Activated naive CD8-positive, alpha-beta T cell treated with anti-CD3 and anti-CD28 coated beads for 36 hours (primary cell): ENCODE data around the gene PPP4R4. TPM values are rescaled to one million over a fixed set of nuclear protein-coding genes. Genes with fewer than 3 reads are reported as not detected.
"Not testable (repeated sequence)": the region's sequence is repeated elsewhere in the genome, so short reads cannot be mapped to it uniquely, and the experiment has no call there.

ENCODE experiments used
- DNase-seq: peaks from one replicate; pipeline ENCODE4 v3.0.0; 2021
- H3K27ac Mint-ChIP-seq: one replicate; pipeline ENCODE4 v1.8.0; 2022; ENCODE audit warnings: mild to moderate bottlenecking, moderate library complexity, mixed read lengths
- H3K27me3 Mint-ChIP-seq: one replicate; pipeline ENCODE4 v1.8.0; 2022; ENCODE audit warnings: mild to moderate bottlenecking, mixed read lengths
- H3K36me3 Mint-ChIP-seq: one replicate; pipeline ENCODE4 v1.8.0; 2021; ENCODE audit warnings: mild to moderate bottlenecking, mixed read lengths
- H3K4me1 Mint-ChIP-seq: one replicate; pipeline ENCODE4 v1.8.0; 2021; ENCODE audit warnings: mixed read lengths
- H3K4me3 Mint-ChIP-seq: one replicate; pipeline ENCODE4 v1.8.0; 2022; ENCODE audit warnings: mild to moderate bottlenecking, moderate library complexity, mixed read lengths
- H3K9me3 Mint-ChIP-seq: one replicate; pipeline ENCODE4 v1.8.0; 2022; ENCODE audit warnings: mixed read lengths
- total RNA-seq, 2 experiments: library from RNA; stranded (reverse); gene quantifications; one replicate each; pipeline ENCODE4 v1.2.3, GENCODE V29; 2021

Gene PPP4R4
- total RNA-seq, 2 experiments from 2014 or later, result 1.4 to 2.0 TPM

- Mint-ChIP-seq H3K27ac (no peak overlapping the region), H3K4me3 (no peak overlapping the region)
Measured at GRCh38 chr14:94292526-94292871, 118.4 kb downstream of the PPP4R4 start.

DNA sequence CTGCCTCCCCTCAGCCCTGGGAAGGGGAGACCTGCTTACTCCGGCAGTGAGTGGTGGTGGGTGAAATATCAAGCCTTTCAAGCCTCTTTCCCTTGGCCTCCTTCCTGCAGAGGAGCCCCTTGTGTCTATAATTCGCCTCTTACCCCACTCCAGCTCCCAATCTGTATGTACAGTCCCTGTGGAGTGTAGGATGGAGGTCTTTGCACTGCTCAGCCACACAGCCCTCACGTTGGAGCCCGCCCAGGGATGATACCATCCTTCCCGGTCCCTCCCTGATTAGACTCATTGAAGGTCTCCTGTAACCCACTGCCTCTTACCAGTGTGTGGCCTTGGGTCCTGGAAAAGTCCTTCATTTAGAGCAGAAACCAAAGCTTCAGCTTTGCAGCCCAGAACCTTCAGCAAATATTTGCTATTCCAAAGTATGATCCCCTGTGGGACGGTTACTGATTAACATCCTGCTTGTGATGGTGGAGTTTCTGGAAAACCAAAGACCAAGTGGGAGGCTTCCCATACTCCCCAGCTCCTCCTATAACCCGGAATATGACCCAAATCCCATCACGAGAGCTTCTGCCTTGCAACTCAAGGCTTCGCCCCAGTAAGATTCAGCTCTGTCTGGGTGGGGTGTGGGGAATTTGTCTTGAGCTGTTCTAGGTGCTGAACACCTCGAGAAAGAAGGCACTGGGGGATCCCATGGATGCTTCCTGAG, 118.9 kb downstream of the PPP4R4 start, which contains the start of gene SERPINA10:
Gene SERPINA10 (minus strand): TSS at position 397 of the 706 bp plus-strand sequence. CDS start 2,675 bp downstream, outside the sequence.
- H3K4me3 Mint-ChIP-seq, result no peak within 1 kb of the TSS
- peaks cover 2% of the 10 kb centered on the region for H3K9me3 Mint-ChIP-seq
- peaks cover 8% of the 10 kb centered on the region for H3K27me3 Mint-ChIP-seq
- H3K27ac Mint-ChIP-seq, result no peak within 1 kb of the TSS
- DNase-seq, result no peak
- no peaks in the 10 kb centered on the region for H3K4me1 Mint-ChIP-seq
- H3K36me3 Mint-ChIP-seq, result no peaks in the 10 kb centered on the region

More at GRCh38 chr14:94292526-94292871, 118.4 kb downstream of the PPP4R4 start:
- H3K27me3 Mint-ChIP-seq, result peaks cover 8% of the 10 kb centered on the region
- no peaks in the 10 kb centered on the region for H3K36me3 Mint-ChIP-seq
- peaks cover 2% of the 10 kb centered on the region for H3K9me3 Mint-ChIP-seq
- H3K4me1 Mint-ChIP-seq, result no peaks in the 10 kb centered on the region
- DNase-seq, result no peak

DNA sequence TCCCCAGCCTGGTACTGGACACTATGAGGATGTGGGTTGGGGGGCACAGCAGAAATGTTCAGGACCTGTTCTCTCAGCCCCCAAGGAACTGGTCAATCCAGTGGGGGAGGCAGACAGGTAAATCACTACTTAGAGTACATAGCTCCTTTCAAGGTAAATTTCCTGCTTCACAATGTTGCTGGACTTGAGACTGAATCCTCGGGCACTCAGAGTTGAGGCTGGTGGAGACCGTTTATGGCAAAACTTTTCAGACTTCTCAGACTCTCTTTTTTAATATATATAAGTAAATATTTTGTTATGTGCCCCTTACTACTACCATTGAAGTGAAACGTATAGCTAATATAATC, 119.4 kb downstream of the PPP4R4 start:
- no peak for DNase-seq
- Mint-ChIP-seq H3K4me1 (no peaks in the 10 kb centered on the region), H3K9me3 (peaks cover 2% of the 10 kb centered on the region), H3K4me3 (no peak overlapping the region), H3K27me3 (peaks cover 9% of the 10 kb centered on the region), H3K27ac (no peak overlapping the region), H3K36me3 (no peaks in the 10 kb centered on the region)

DNA sequence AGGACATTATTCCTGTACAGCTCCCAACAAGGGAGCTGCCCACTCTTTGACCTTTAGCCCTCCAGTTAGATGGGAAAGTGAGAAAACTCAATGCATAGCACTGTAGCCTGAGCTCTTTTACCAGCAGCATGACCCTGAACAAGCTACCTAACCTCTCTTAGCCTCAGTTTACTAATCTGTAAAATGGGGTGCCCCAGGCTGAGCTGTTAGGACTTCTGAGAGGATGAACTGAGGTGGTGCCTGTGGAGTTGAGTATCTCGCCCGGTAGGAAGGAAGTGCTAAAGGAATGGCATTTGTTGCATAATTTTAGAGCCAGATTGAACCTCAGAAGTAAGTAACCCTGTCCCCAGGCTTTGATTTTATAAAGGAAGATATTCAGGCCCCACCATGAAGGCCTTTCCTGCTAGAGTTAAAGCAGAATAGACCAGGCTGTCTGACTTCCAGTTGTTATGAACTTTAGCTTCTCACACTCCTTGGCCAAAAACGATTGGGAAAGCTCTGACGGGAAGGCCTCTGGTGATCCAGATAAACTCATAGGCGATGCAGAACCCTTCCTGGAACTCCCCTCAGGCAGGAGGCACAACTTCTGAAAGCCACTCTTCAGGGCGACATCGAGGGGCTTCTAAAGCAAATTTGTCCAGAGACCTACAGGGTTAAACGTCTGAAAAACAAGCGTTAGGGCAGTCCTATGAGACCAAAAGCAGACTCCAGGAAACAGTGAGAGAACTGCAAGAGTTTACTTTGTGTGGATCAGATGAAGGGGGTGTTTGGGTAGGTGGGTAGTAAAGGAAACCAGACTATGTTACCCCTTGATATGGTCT, 121.4 kb downstream of the PPP4R4 start:
- no peak overlapping the region for H3K4me3 Mint-ChIP-seq
- DNase-seq, result no peak
- H3K27ac Mint-ChIP-seq, result no peak overlapping the region
- peaks cover 2% of the 10 kb centered on the region for H3K9me3 Mint-ChIP-seq
- no peaks in the 10 kb centered on the region for H3K36me3 Mint-ChIP-seq
- no peaks in the 10 kb centered on the region for H3K4me1 Mint-ChIP-seq
- peaks cover 12% of the 10 kb centered on the region for H3K27me3 Mint-ChIP-seq

DNA sequence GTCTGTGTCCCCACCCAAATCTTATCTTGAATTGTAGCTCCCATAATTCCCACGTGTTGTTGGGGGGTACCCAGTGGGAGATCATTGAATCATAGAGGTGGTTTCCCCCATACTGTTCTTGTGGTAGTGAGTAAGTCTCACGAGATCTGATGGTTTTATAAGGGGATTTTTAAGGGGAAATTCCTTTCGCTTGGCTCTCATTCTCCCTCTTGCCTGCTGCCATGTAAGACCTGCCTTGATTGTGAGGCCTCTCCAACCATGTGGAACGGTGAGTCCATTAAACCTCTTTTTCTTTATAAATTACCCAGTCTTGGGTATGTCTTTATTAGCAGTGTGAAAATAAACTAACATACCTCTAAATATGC, 122.0 kb downstream of the PPP4R4 start:
- not testable (repeated sequence) for DNase-seq, H3K9me3 Mint-ChIP-seq, H3K4me1 Mint-ChIP-seq, H3K36me3 Mint-ChIP-seq, H3K4me3 Mint-ChIP-seq, H3K27ac Mint-ChIP-seq
- H3K27me3 Mint-ChIP-seq, result peaks cover 12% of the 10 kb centered on the region

DNA sequence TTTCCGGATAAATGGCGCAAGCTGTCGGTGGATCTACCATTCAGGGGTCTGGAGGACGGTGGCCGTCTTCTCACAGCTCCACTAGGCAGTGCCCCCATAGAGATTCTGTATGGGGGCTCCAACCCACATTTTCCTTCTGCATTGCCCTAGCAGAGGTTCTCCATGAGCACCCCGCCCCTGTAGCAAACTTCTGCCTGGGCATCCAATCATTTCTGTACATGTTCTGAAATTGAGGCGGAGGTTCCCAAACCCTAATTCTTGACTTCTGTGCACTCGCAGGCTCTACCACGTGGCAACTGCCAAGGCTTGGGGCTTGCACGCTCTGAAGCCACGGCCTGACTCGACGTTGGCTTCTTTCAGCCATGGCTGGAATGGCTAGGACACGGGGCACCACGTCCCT, 124.0 kb downstream of the PPP4R4 start:
- DNase-seq, result no peak
- Mint-ChIP-seq H3K4me3 (no peak overlapping the region), H3K27ac (no peak overlapping the region), H3K36me3 (no peaks in the 10 kb centered on the region), H3K9me3 (peaks cover 2% of the 10 kb centered on the region), H3K27me3 (peaks cover 12% of the 10 kb centered on the region), H3K4me1 (no peaks in the 10 kb centered on the region)

GRCh38 chr14:94303111-94303510, 129.0 kb downstream of the PPP4R4 start:
- H3K4me1 Mint-ChIP-seq, result no peaks in the 10 kb centered on the region
- peaks cover 9% of the 10 kb centered on the region for H3K9me3 Mint-ChIP-seq
- DNase-seq, result no peak
- H3K36me3 Mint-ChIP-seq, result no peaks in the 10 kb centered on the region
- H3K4me3 Mint-ChIP-seq, result no peak overlapping the region
- no peak overlapping the region for H3K27ac Mint-ChIP-seq
- peaks cover 7% of the 10 kb centered on the region for H3K27me3 Mint-ChIP-seq

- Mint-ChIP-seq H3K9me3 (peaks cover 10% of the 10 kb centered on the region), H3K4me1 (no peaks in the 10 kb centered on the region), H3K4me3 (no peak overlapping the region), H3K27ac (no peak overlapping the region), H3K27me3 (peaks cover 3% of the 10 kb centered on the region), H3K36me3 (no peaks in the 10 kb centered on the region)
- no peak for DNase-seq
Measured at GRCh38 chr14:94304243-94304642, 130.1 kb downstream of the PPP4R4 start.

DNA sequence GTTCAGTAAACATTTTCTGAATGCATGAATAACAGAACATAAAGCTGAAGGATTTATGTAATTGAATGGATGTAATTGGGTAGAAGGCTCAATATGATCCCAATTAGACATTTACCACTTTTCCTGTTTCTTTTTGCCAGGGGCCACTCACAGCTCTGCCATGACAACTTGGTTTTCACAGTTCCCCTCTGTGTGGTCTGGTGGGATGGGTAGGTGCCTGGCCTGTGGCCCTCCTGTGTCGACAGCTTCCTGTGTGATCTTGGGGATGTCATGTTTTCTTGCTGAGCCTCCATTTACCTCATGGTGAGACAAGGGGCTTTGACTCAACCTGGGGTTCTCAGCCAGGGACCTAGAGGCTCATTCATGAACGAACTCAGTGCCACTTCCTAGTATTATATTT, 131.5 kb downstream of the PPP4R4 start:
- no peak for DNase-seq
- H3K4me1 Mint-ChIP-seq, result no peaks in the 10 kb centered on the region
- peaks cover 3% of the 10 kb centered on the region for H3K27me3 Mint-ChIP-seq
- no peak overlapping the region for H3K27ac Mint-ChIP-seq
- peaks cover 10% of the 10 kb centered on the region for H3K9me3 Mint-ChIP-seq
- no peak overlapping the region for H3K4me3 Mint-ChIP-seq
- no peaks in the 10 kb centered on the region for H3K36me3 Mint-ChIP-seq

DNA sequence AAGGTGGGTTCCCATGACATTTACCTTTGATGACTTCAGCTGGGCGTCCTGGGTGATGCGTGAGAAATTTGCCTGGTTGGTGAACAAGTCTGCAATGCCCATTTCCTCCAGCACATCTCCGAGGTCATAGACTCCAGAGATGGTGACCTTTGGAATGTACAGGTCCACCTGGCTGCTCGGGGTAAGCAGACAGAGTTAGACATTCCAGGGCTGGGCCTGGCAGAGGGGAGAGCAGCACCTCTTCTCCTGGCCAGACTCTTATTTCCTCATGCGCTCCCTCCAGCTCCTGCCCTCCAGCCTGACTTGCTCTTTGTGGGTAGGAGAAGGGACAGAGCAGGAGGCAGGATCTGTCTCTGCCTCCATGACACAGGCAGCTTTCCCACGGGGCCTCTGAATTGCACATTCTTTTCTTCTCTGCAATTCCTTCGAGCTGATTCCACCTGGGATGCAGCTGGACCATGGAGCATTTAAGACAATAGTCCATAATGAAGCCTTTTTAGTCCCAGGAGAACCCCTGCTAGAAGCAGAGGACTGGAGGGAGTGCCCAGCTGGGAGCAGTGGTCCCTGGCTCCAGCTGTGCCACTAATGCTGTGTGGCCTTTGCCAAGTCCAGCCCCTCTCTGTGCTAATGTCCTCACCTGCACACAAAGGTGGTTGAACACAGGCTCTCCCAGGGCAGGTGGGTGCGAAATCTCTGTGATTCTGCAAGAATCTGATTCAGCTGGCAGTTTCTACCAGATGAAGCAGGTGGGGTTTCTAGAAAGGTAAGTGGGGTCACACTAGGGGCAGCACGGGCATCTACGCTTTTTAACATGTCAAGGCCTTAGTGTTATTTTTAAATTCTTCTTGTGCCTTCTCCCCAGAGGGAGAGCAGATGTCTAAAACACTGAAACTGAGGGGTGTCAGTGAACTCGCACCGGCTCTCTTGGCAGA, 132.2 kb downstream of the PPP4R4 start:
- peaks cover 10% of the 10 kb centered on the region for H3K9me3 Mint-ChIP-seq
- H3K27ac Mint-ChIP-seq, result no peak overlapping the region
- peaks cover 3% of the 10 kb centered on the region for H3K27me3 Mint-ChIP-seq
- H3K36me3 Mint-ChIP-seq, result no peaks in the 10 kb centered on the region
- H3K4me1 Mint-ChIP-seq, result no peaks in the 10 kb centered on the region
- no peak for DNase-seq
- H3K4me3 Mint-ChIP-seq, result no peak overlapping the region

GRCh38 chr14:94307410-94307992, 133.4 kb downstream of the PPP4R4 start:
- Mint-ChIP-seq H3K4me3 (no peak overlapping the region), H3K9me3 (peaks cover 10% of the 10 kb centered on the region), H3K27ac (no peak overlapping the region), H3K27me3 (peaks cover 3% of the 10 kb centered on the region), H3K4me1 (no peaks in the 10 kb centered on the region), H3K36me3 (no peaks in the 10 kb centered on the region)
- DNase-seq, result no peak

GRCh38 chr14:94309721-94310120, 135.6 kb downstream of the PPP4R4 start:
- Mint-ChIP-seq H3K36me3 (no peaks in the 10 kb centered on the region), H3K27me3 (peaks cover 3% of the 10 kb centered on the region), H3K9me3 (peaks cover 10% of the 10 kb centered on the region), H3K4me3 (no peak overlapping the region), H3K27ac (no peak overlapping the region), H3K4me1 (no peaks in the 10 kb centered on the region)
- no peak for DNase-seq

DNA sequence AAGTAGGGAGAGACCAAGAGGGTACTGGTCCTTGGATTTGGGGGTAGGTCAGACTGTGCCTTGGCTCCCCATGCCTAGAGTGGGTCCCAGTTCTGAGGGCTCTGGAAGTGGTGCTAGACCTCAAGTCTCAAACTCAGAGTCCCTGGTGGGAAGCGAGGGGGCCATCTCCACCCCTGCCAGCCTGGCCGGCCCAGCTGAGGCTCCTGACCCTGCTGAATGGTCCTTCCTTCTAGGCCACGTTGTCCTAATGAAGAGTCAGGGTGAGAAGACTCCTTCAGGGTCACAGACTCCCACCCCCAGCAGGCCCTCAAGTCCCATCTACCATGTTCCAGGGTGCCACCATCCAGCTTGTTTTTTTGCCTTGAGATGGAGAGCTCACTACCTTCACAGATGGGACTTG, 136.1 kb downstream of the PPP4R4 start:
- H3K27ac Mint-ChIP-seq, result no peak overlapping the region
- H3K4me3 Mint-ChIP-seq, result no peak overlapping the region
- peaks cover 3% of the 10 kb centered on the region for H3K27me3 Mint-ChIP-seq
- no peaks in the 10 kb centered on the region for H3K4me1 Mint-ChIP-seq
- no peak for DNase-seq
- no peaks in the 10 kb centered on the region for H3K36me3 Mint-ChIP-seq
- H3K9me3 Mint-ChIP-seq, result peaks cover 10% of the 10 kb centered on the region

GRCh38 chr14:94312481-94313246, 138.5 kb downstream of the PPP4R4 start:
- no peak for DNase-seq
- H3K4me3 Mint-ChIP-seq, result no peak overlapping the region
- H3K4me1 Mint-ChIP-seq, result no peaks in the 10 kb centered on the region
- H3K27me3 Mint-ChIP-seq, result peaks cover 3% of the 10 kb centered on the region
- no peaks in the 10 kb centered on the region for H3K36me3 Mint-ChIP-seq
- peaks cover 6% of the 10 kb centered on the region for H3K9me3 Mint-ChIP-seq
- H3K27ac Mint-ChIP-seq, result no peak overlapping the region
